ENCODE measurements around the gene L3MBTL4. TPM values are rescaled to one million over a fixed set of nuclear protein-coding genes. Genes with fewer than 3 reads are reported as not detected.
"Not testable (repeated sequence)": the region's sequence is repeated elsewhere in the genome, so short reads cannot be mapped to it uniquely, and the experiment has no call there.

Gene L3MBTL4
- total RNA-seq, 2 donors from 2014 or later, result 4.9 to 6.5 TPM

DNA sequence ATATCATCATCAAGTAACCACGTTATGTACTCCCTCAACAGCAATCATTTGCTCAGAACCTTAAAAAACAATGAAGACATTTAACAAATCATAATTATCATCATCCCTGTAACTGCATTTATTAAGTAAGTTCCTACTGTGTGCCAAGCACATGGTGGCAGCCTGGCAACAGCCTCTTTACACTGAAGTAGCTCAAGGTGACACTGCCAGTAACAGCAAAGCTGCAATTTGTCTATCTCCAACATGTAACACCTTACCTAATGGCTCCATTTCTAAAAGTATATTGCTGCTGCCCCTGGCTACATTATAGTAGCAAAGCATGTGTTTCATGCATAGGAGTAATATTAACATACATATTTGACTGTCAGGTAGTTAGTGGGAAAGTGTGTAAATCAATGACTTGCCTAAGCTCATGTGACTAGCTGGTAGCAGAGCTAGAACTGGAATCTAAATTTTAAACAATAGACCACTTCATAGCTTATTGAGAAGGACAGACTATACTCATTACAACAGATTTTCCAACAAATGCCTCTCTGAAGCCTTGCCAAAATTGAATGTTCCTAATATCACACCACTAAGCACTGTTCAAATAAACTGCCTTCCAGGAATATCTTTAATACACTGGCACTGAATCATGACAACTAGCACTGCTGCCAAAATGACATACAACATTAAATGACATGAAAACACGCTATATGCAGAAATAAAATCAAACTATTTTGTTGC, 86.7 kb downstream of the L3MBTL4 start:
- DNase-seq, result no peak
- intact Hi-C loops (cut with DNase I, micrococcal nuclease), result no loop called here
- ATAC-seq, result no peak

DNA sequence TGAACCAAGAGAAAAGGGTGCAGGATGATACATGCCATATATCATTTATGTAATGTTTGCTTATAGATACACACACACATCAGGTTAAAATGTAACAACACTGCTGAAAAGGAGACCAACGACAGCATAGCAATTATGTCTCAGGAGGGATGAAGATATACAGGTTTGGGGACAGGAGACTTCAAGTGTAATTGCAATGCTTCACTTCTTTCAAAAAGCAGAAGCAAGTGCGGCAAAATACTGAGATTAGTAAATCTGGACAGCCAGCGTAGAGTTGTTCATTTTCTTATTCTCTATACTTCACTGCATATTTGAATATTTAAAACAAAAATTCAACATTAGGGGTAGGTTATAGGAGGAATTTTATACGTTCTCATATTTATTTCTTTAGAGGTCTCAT, 87.2 kb downstream of the L3MBTL4 start:
- DNase-seq, result no peak
- ATAC-seq, result no peak
- intact Hi-C loops (cut with DNase I, micrococcal nuclease), result no loop called here

DNA sequence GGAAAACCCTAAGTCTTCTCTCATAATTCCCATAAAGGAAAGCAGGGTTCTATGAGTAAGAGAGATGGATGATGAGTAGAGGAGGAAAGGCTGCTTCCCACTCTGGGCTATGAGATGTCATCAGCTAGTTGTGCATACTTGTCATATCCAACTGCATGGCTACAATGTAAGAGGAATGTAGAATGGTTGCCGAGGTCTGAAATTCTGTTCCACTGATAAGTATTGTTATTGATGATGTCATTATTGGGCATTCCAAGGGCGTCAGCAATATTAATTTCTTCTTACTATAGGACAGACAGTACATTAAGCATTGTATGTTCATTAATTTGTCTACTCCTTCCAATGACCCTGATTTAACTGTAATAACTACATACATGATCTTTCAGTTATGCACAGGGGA, 88.1 kb downstream of the L3MBTL4 start:
- no peak for DNase-seq
- intact Hi-C loops (cut with DNase I, micrococcal nuclease), result no loop called here
- no peak for ATAC-seq

DNA sequence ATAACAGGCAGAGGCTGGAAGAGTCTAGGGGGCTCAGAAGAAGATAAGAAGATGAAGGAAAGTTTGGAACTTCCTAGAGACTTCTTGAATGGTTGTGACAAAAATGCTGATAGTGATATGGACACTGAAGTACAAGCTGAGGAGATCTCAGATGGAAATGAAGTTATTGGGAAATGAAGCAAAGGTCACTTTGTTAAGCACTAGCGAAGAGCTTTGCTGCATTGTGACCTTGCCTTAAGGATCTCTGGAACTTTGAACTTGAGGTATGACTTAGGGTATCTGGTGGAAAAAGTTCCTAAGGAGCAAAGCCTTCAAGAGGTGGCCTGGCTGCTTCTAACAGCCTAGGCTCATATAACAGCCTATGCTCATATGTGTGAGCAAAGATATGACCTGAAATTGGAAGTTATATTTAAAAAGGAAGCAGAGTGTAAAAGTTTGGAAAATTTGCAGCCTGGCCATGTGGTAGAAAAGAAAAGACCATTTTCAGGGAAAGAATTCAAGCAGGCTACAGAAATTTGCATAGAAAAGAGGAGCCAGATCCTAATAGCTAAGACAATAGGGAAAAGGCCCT, 91.3 kb downstream of the L3MBTL4 start:
- intact Hi-C loops (cut with DNase I, micrococcal nuclease), result no loop called here
- ATAC-seq (no peak), DNase-seq (no peak)

DNA sequence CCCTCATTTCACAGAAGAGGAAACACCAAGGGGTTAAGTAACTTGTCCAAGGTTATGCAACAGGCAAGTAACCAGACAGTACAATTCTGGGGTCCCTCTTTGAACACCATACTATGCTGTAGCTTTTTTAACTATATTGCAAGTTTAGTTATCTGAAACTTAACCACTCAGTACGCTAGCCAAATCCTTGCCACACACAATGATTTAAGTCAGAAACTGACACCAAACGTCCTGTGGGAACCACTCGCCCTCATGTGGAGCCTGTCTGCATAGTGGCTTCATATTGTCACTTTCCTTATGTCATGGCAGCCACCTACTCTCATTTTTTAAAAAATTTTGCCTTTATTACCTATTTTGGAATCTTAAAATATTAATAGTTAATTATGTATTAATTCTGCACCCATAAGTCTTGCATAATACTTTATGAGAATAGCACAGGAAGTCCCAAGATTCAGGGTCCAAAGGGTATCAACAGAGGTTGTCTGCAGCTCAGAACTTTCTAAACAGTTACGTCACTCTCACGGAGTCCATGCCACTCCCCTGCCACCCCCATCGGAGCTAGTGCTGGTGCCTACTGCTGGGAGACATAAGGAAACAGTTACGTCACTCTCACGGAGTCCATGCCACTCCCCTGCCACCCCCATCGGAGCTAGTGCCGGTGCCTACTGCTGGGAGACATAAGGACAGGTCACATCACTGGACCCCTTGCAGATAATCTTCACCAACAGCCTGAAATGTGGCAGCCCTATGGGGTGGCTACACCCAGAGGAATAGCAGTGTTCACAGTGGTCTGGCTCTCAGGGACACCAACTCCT, 99.0 kb downstream of the L3MBTL4 start:
- peak; percentile 44 to 52 for DNase-seq
- peak; percentile 97 for ATAC-seq
- intact Hi-C loops (cut with DNase I, micrococcal nuclease), result no loop called here

DNA sequence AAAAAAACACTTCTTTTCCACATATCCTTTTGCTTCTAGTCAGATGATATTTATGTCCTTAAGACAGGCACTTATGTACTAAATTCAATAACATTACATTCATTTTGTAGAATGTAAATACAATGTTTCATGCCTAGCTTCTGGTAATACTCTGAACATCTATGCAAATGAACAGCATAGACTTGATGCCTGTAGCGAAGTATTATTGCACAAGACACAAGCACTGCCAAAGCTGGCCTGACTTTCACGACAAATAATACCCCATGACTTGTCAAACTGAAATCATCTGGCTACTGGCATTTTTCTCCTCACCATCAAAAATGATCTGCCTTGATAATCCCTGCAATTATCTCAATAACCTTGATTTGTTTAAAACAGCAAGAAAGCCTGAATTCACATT, 101.3 kb downstream of the L3MBTL4 start:
- intact Hi-C loops (cut with DNase I, micrococcal nuclease), result no loop called here
- ATAC-seq (no peak), DNase-seq (no peak)

DNA sequence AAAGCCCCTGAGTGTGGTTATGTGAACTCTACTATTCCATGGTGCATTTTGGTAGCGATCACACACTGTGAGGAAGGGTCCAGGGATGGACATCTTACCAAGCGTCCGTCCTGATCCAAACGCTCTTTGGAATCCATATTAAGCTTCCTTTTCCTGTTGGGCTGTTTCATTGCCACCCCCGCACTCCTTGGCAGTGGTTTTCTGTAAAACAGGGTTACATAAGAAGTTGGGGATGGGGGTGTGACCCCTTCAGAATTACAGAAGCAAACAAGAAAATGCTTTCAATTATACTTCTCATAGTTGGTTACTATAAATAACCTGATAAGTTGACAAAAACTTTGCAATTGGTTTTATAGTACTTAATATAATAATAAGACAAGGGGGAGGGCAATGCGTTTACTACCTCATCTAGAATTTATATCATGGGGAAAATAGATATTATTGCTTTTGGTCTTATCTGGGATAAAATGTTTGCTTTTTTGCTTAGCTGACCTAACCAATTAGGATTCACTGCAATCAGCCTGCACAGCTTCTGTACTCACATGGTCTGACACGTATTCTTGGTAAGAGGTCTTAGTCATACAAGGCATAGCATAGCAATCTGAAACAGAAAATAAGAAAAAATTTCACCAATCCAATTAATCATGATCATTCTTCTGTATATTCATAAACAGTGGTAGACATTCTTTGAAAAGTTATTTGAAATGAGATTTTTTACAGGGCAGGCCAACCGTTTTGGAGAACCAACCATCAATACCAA, 103.1 kb downstream of the L3MBTL4 start:
- DNase-seq (no peak), ATAC-seq (no peak)
- intact Hi-C loops (cut with DNase I, micrococcal nuclease), result no loop called here

DNA sequence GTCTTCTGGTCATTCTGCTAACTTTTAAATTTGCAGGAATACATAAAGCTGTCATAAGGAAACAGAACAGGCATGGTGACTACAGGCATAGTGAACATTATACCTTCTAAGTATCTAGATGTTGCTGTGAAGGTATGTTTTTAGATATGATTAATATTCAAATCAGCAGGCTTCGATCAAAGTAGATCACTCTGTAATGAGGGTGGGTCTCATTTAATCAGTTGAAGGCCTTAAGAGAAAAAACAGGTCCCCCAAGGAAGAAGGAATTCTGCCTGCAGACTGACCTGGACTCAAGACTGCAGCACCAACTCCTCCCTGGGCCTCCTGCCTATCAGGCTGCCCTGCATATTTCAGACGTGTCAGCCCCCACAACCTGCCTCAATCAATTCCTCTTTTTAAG, 104.0 kb downstream of the L3MBTL4 start:
- ATAC-seq, result no peak
- intact Hi-C loops (cut with DNase I, micrococcal nuclease), result no loop called here
- DNase-seq, result no peak

DNA sequence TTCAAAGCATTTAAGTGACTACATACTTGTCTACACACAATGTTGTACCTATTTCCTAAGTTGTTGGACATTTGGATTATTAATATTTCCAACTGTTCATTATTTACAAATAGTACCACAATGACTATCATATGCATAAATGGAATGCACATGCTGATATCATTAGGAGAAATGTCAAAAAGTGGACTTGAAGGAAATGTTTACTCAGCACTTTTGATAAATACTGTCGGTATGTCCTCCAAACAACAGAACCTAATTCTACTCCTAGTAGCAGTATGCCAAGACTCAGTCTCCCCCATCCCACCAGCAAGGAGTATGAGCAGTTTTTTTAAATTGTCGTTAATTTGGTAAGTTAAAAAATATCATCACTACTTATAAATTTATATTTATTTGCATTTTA, 116.8 kb downstream of the L3MBTL4 start:
- ATAC-seq (no peak), DNase-seq (no peak)
- intact Hi-C loops (cut with DNase I, micrococcal nuclease), result no loop called here

DNA sequence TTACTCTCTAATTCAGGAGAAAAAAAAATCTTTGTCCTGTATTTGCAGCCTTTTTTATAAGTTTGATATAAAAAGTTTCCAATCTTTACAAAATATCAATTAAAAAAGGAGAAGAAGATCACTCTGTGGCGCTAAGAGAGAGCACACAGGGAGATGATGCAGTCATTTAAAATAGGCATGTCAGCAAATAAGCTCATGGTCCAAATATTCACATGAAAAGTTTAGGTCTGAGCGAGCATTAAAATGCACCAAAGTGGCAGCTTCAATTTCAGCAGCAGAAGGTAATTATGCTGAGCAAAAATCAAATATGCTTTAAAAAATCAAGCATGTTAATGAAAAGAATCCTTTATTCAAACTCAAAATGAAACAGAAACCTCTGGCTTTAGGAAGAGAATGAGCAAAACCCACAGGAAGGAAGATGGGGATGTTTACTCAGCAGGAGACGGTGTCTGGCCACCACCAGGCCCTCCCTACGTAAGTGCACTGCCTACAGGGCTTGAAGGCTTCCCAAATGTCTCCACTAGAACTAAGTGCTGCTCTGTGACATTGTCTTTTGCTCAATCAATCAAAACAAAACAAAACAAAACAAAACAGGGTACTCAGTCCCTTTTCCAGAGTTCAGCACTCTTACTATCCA, 120.4 kb downstream of the L3MBTL4 start:
- no peak for ATAC-seq
- intact Hi-C loops (cut with DNase I, micrococcal nuclease), result no loop called here
- no peak for DNase-seq

DNA sequence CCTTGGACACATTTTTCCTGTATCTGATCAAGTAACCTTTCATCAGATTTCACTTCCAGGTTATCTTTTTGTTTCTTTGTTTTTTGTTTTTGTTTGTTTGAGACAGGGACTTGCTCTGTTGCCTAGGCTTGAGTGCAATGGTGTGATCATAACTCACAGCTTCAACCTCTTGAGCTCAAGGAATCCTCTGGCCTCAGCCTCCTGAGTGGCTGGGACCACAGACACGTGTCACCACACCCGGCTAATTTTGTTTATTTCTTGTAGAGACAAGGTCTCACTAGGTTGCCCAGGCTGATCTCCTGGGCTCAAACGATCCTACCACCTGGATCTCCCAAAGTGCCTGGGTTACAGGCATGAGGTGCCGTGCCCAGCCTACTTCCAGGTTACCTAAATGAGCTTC, 124.9 kb downstream of the L3MBTL4 start:
- ATAC-seq, result no peak
- no peak for DNase-seq

DNA sequence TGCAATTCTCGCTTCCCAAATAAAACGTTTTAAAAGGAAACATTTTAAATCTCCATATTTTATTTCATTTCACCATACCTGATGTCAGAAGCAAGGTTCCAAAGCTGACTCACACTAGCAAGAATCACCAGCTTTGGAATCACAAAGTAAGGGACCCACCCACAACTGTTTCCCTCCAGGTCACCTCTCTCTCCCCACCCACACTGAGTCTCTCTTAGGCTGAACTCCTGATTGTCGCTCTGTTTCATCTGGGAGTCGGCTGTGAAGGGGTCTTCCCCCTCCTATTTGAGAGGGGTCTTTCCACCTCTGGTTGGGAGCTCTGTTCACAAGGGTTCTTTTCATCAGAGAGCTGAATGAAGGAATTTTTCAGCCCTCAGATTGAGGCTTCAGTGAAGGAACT, 128.1 kb downstream of the L3MBTL4 start:
- intact Hi-C loops (cut with DNase I, micrococcal nuclease), result no loop called here
- ATAC-seq, result no peak
- DNase-seq, result no peak

More for the DNA sequence above, 124.9 kb downstream of the L3MBTL4 start:
- intact Hi-C loops (cut with DNase I, micrococcal nuclease), result no loop called here

DNA sequence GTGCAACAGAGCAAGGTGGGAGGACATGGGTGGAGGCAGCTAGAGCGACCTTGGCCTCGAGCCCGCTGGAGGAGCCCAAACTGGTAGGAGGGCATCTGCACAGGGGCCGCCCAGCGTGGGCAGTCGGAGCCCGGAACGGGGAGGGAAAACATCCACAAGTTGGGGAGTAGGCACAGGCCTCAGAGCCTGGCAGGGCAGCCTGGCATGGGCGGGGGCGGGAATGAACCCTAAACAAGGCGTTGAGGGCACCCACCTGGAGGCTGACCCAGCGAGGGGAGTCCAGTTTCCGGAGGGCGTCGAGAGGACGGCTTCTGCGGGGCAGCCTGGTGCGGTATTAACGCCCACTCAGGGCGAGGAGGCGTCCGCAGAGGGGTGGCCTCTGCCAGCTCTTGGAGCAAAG, 129.9 kb downstream of the L3MBTL4 start:
- ATAC-seq (no peak), DNase-seq (no peak)
- intact Hi-C loops (cut with DNase I, micrococcal nuclease), result no loop called here

DNA sequence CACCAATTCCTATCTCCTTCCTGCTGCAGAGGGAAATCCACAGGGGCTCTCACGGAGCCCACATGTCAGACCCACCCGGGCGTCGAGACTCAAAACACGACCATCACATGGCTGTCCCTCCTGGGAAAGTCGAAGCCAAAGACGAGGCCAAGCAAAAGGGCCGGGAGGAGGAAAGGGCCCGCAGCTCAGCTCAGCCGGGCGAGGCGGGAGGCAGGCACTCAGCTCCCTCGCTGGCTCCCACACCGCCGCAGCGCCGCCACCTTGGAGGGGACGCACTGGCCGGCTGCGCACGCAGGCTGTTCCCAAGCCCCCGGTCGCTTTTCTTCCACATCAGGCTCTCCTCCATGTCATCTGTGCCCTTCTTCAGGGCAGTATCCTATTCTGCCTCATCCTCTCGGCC, 130.4 kb downstream of the L3MBTL4 start:
- intact Hi-C loops (cut with DNase I, micrococcal nuclease), result no loop called here
- ATAC-seq (no peak), DNase-seq (no peak)

DNA sequence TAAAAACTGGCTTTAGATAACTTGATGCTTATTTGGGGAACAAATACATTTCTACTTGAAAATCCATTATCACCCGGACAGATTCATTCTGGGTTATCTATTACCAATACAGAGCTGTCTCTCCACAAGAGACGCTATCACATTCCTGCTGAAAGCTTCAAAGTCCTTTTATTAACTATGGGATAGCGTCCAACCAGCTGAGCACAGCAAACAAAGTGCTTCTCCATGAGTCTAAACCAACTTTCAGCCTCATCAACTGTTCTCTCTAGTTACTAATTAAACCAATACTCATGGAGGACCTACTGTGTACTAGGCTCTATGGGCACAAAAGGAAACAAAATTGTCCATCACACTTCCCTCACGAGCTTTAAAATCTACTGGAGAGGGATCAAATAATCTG, 132.8 kb downstream of the L3MBTL4 start:
- ATAC-seq, result peak; percentile 82
- no peak for DNase-seq

DNA sequence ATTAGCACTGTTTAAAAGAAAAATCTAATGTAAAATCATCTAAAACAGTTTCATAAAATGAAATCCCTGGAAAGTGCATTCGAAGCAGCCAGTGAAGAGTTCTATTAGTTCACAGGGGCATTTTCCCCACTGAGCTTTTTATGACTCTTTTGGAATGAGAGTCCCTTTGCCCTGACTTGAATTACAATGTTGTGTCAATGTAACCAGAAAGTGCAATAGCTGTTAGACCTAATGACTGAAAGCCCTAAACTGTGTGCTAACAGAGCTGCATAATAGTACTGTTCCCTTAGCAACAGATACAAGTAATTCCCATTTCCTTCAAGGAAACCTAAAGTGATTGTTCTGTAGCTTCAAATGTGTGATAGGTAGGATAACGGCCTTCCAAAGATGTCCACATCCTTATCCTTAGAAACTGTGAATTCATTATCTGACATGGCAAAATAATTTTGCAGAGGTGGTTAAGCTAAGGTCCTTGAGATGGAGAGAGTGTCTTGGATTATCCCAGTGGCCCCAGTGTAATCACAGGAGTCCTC, 134.4 kb downstream of the L3MBTL4 start:
- DNase-seq (no peak), ATAC-seq (no peak)
- intact Hi-C loops (cut with DNase I, micrococcal nuclease), result no loop called here

More for the DNA sequence above, 132.8 kb downstream of the L3MBTL4 start:
- intact Hi-C loops (cut with DNase I, micrococcal nuclease), result no loop called here

DNA sequence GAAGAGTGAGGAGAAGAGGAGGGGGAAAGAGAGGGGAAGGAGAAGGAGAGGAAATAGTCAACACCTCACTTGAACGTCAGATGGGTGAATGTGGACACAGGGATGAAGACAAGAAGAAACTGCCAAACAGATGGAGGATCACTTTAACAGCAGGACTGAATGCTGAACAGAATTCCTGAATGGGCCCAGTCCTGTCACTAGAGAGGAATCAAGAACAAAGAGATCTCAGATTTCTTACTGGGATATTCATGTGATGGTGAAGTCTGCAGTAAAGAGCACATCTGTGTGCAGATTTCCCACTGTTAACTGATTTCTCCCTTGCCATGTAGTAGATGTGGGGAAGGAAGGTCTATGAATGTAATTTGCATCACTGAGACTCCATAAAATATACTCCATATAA, 135.4 kb downstream of the L3MBTL4 start:
- no peak for DNase-seq
- intact Hi-C loops (cut with DNase I, micrococcal nuclease), result no loop called here
- no peak for ATAC-seq

DNA sequence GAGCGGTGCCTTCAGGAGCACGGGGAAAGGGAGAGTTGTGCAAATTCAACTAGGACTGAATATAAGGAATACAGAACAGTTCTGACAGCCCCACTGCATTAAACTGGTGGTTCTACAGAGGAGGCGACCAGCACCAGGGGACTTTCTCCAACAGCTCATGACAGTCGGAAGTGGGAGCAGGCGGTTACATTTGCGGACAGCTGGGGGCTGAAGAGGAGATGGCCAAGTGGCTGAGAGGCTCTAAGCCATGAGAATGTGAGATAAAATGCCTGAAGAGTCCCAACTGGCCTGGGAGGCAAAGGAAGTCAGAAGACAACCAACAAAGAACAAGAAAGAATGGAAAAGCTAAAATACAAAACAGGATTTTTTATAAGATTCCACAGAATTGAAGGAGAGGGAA, 141.3 kb downstream of the L3MBTL4 start:
- ATAC-seq, result no peak
- intact Hi-C loops (cut with DNase I, micrococcal nuclease), result no loop called here
- DNase-seq, result no peak

DNA sequence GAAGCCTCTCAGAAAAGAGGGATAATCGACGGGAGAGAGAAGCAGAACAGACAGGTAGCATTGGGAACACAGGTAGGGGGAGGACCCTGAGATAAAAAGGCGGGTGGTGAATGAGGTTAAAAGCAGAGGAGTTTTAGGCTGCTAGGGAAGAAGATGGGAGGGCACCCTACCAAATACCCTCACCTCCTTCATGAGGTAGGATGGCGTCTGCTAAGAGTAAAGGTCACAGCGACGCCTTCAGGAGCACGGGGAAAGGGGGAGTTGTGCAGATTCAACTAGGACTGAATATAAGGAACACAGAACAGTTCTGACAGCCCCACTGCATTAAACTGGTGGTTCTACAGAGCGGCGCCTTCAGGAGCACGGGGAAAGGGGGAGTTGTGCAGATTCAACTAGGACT, 142.6 kb downstream of the L3MBTL4 start:
- ATAC-seq; intact Hi-C loops (cut with DNase I, micrococcal nuclease); DNase-seq: not testable (repeated sequence)

Data from left colon (tissue), 2 donors.